ENCODE results near the gene CADM2. TPM values are rescaled to one million over a fixed set of nuclear protein-coding genes. Genes with fewer than 3 reads are reported as not detected.

The CADM2 gene
- total RNA-seq, 1 experiment from 2014 or later, result not detected

GRCh38 chr3:84989102-84989501 lies 30.3 kb downstream of the CADM2 start:
- DNase-seq (ENCODE audit: unreplicated experiment), result no peak
- Mint-ChIP-seq H3K27me3 (ENCODE audit: insufficient read depth, unreplicated experiment) (peaks cover 67% of the 10 kb centered on the region), H3K4me3 (ENCODE audit: unreplicated experiment) (no peak overlapping the region), H3K9me3 (ENCODE audit: unreplicated experiment) (no peaks in the 10 kb centered on the region), H3K27ac (ENCODE audit: low read depth, unreplicated experiment) (no peak overlapping the region), H3K36me3 (ENCODE audit: insufficient read depth, unreplicated experiment) (no peaks in the 10 kb centered on the region), H3K4me1 (ENCODE audit: insufficient read depth, unreplicated experiment) (no peaks in the 10 kb centered on the region)
- TF ChIP-seq CTCF (IDR thresholded peaks at IDR 0.05; ENCODE audit: unreplicated experiment), result no peak
- no TSS peak for BruUV-seq (replicated peaks)
- intact Hi-C loops (cut with micrococcal nuclease), result no loop called here
- ChIA-PET CTCF (no interaction called here), POLR2A (no interaction called here)

- no peaks in the 10 kb centered on the region for H3K36me3 Mint-ChIP-seq (ENCODE audit: insufficient read depth, unreplicated experiment)
- CTCF ChIA-PET, result no interaction called here
- no peaks in the 10 kb centered on the region for H3K9me3 Mint-ChIP-seq (ENCODE audit: unreplicated experiment)
- DNase-seq (ENCODE audit: unreplicated experiment), result no peak
- no peak overlapping the region for H3K27ac Mint-ChIP-seq (ENCODE audit: low read depth, unreplicated experiment)
- no peaks in the 10 kb centered on the region for H3K4me1 Mint-ChIP-seq (ENCODE audit: insufficient read depth, unreplicated experiment)
- POLR2A ChIA-PET, result no interaction called here
- H3K27me3 Mint-ChIP-seq (ENCODE audit: insufficient read depth, unreplicated experiment), result peaks cover 57% of the 10 kb centered on the region
- BruUV-seq (replicated peaks), result no TSS peak
- intact Hi-C loops (cut with micrococcal nuclease), result no loop called here
- no peak for TF ChIP-seq CTCF (IDR thresholded peaks at IDR 0.05; ENCODE audit: unreplicated experiment)
- no peak overlapping the region for H3K4me3 Mint-ChIP-seq (ENCODE audit: unreplicated experiment)
Observed at GRCh38 chr3:84991422-84991900, 32.7 kb downstream of the CADM2 start.

GRCh38 chr3:84993956-84994355 lies 35.2 kb downstream of the CADM2 start:
- Mint-ChIP-seq H3K27me3 (ENCODE audit: insufficient read depth, unreplicated experiment) (peaks cover 34% of the 10 kb centered on the region), H3K36me3 (ENCODE audit: insufficient read depth, unreplicated experiment) (no peaks in the 10 kb centered on the region), H3K4me3 (ENCODE audit: unreplicated experiment) (no peak overlapping the region), H3K9me3 (ENCODE audit: unreplicated experiment) (no peaks in the 10 kb centered on the region), H3K4me1 (ENCODE audit: insufficient read depth, unreplicated experiment) (no peaks in the 10 kb centered on the region), H3K27ac (ENCODE audit: low read depth, unreplicated experiment) (no peak overlapping the region)
- TF ChIP-seq CTCF (IDR thresholded peaks at IDR 0.05; ENCODE audit: unreplicated experiment), result no peak
- intact Hi-C loops (cut with micrococcal nuclease), result no loop called here
- BruUV-seq (replicated peaks), result no TSS peak
- no peak for DNase-seq (ENCODE audit: unreplicated experiment)
- CTCF ChIA-PET, result no interaction called here
- POLR2A ChIA-PET, result interaction anchor here (0.7 kb wide), 1 partner anchor 168 kb away, joined by 3 read pairs; no protein-coding TSS in a partner anchor

GRCh38 chr3:84998545-84998944 lies 39.8 kb downstream of the CADM2 start:
- Mint-ChIP-seq H3K4me1 (ENCODE audit: insufficient read depth, unreplicated experiment) (no peaks in the 10 kb centered on the region), H3K36me3 (ENCODE audit: insufficient read depth, unreplicated experiment) (no peaks in the 10 kb centered on the region), H3K9me3 (ENCODE audit: unreplicated experiment) (no peaks in the 10 kb centered on the region), H3K4me3 (ENCODE audit: unreplicated experiment) (no peak overlapping the region), H3K27me3 (ENCODE audit: insufficient read depth, unreplicated experiment) (peaks cover 44% of the 10 kb centered on the region), H3K27ac (ENCODE audit: low read depth, unreplicated experiment) (no peak overlapping the region)
- POLR2A ChIA-PET, result interaction anchor here (0.6 kb wide), 1 partner anchor 29 kb away, joined by 3 read pairs; no protein-coding TSS in a partner anchor
- intact Hi-C loops (cut with micrococcal nuclease), result no loop called here
- TF ChIP-seq CTCF (IDR thresholded peaks at IDR 0.05; ENCODE audit: unreplicated experiment), result no peak
- CTCF ChIA-PET, result no interaction called here
- BruUV-seq (replicated peaks), result no TSS peak
- DNase-seq (ENCODE audit: unreplicated experiment), result no peak

Measured in MCF 10A (cell line).